ENCODE data around the gene IFNAR1. TPM values are rescaled to one million over a fixed set of nuclear protein-coding genes. Genes with fewer than 3 reads are reported as not detected.

IFNAR1 gene
- total and polyA plus RNA-seq, 9 of the 15 experiments (the other 6 are each of a cell fraction or from before 2014, with no cell fraction given), result 8.6 to 31.8 (median 14.8) TPM

GRCh38 chr21:33367309-33367973, 42.7 kb downstream of the IFNAR1 start (continued):
- TF ChIP-seq TSHZ1 (CRISPR knock-in tag; IDR thresholded peaks at IDR 0.05) (no peak), OTX1 (CRISPR knock-in tag; IDR thresholded peaks at IDR 0.05) (no peak), YBX1 (IDR thresholded peaks at IDR 0.05) (no peak), ZNF407 (IDR thresholded peaks at IDR 0.05; ENCODE audit: low read depth) (no peak), ESRRB (CRISPR knock-in tag; IDR thresholded peaks at IDR 0.05; ENCODE audit: borderline replicate concordance) (no peak), MAFF (IDR thresholded peaks at IDR 0.05; ENCODE audit: low read length) (no peak), ETS2 (tag; IDR thresholded peaks at IDR 0.05; ENCODE audit: borderline replicate concordance, poor library complexity, severe bottlenecking) (no peak), DDX20 (tag; IDR thresholded peaks at IDR 0.05; ENCODE audit: low read depth) (no peak), HNRNPLL (IDR thresholded peaks at IDR 0.05; ENCODE audit: low read depth, low read length, poor library complexity, severe bottlenecking) (no peak), JUND (IDR thresholded peaks at IDR 0.05; ENCODE audit: borderline replicate concordance, low read depth, low read length) (no peak), JUND (tag; IDR thresholded peaks at IDR 0.05; ENCODE audit: borderline replicate concordance, low read depth, low read length) (no peak), ZNF184 (CRISPR knock-in tag; IDR thresholded peaks at IDR 0.05) (no peak)
